Sciatic nerve (tissue), 2 donors: ENCODE results near the gene CALML6. TPM values are rescaled to one million over a fixed set of nuclear protein-coding genes. Genes with fewer than 3 reads are reported as not detected.
A peak's percentile ranks its signal among the peaks of the same experiment; 100 is the strongest.
"Not testable (repeated sequence)": the region's sequence is repeated elsewhere in the genome, so short reads cannot be mapped to it uniquely, and the experiment has no call there.

Experiments
- ATAC-seq: fragments of 200-7000 bp; cut with Tn5 transposase; one replicate; pipeline ENCODE4 v1.9.1; 2020; ENCODE audit warnings: mild to moderate bottlenecking, moderate library complexity
- DNase-seq: peaks from one replicate; pipeline ENCODE4 v3.0.0-alpha.2; 2020; ENCODE audit warnings: low spot score
- intact Hi-C: fragments of 100-400 bp; cut with DNase I; formaldehyde crosslinking; loops from one replicate; pipeline ENCODE4 v1.14.2; 2022
- total RNA-seq: library from RNA; stranded (reverse); fragmentation: NEBNext Ultra II Directional; extraction: Animal tissue kit (Norgen Biotek cat#: 25700); gene quantifications from one replicate; pipeline ENCODE4 v1.2.1, GENCODE V29; 2021
- donor health status: DM: no; HTN: no; CAD: no.
- donor health status: DM: no; HTN: no; CAD: no.

CALML6 gene
- 0.49 TPM for total RNA-seq

- ATAC-seq (no peak), DNase-seq (peak; percentile 61)
- intact Hi-C loops: no loop called here
Measured at GRCh38 chr1:1914971-1915692, at the start of gene CALML6. CALML6 (plus strand) TSS chr1:1915260; CDS start chr1:1915281, 21 bp downstream.

GRCh38 chr1:1867164-1867563 lies 47.9 kb upstream of the CALML6 start:
- DNase-seq (no peak), ATAC-seq (no peak)
- intact Hi-C loops: no loop called here

- intact Hi-C loops: no loop called here
- ATAC-seq (no peak), DNase-seq (no peak)
Measured at GRCh38 chr1:1869469-1869868, 45.6 kb upstream of the CALML6 start.

GRCh38 chr1:1872329-1872994 lies 42.6 kb upstream of the CALML6 start:
- no peak for DNase-seq
- intact Hi-C loops: no loop called here
- no peak for ATAC-seq

- intact Hi-C loops: no loop called here
- DNase-seq (no peak), ATAC-seq (no peak)
Measured at GRCh38 chr1:1873186-1873585, 41.9 kb upstream of the CALML6 start.

- DNase-seq (no peak), ATAC-seq (no peak)
- intact Hi-C loops: no loop called here
Measured at GRCh38 chr1:1874901-1875300, 40.2 kb upstream of the CALML6 start.

GRCh38 chr1:1875932-1876331 lies 39.1 kb upstream of the CALML6 start:
- ATAC-seq (no peak), DNase-seq (no peak)
- intact Hi-C loops: no loop called here

- no peak for ATAC-seq
- intact Hi-C loops: no loop called here
- DNase-seq: no peak
Measured at GRCh38 chr1:1876335-1876930, 38.6 kb upstream of the CALML6 start.

- ATAC-seq: no peak
- intact Hi-C loops: no loop called here
- no peak for DNase-seq
Measured at GRCh38 chr1:1877865-1878436, 37.1 kb upstream of the CALML6 start.

- DNase-seq (no peak), ATAC-seq (no peak)
- intact Hi-C loops: loop anchor here (10.0 kb wide), 1 partner anchor 95 kb away; no protein-coding TSS in a partner anchor
Measured at GRCh38 chr1:1879942-1880341, 35.1 kb upstream of the CALML6 start.

- intact Hi-C loops: loop anchor here (10.0 kb wide), 1 partner anchor 96 kb away; no protein-coding TSS in a partner anchor
- no peak for DNase-seq
- no peak for ATAC-seq
Measured at GRCh38 chr1:1880617-1881312, 34.3 kb upstream of the CALML6 start.

- DNase-seq: no peak
- ATAC-seq: no peak
- intact Hi-C loops: loop anchor here (10.0 kb wide), 1 partner anchor 97 kb away; no protein-coding TSS in a partner anchor
Measured at GRCh38 chr1:1881727-1882126, 33.3 kb upstream of the CALML6 start.

- intact Hi-C loops: loop anchor here (10.0 kb wide), 1 partner anchor 98 kb away; no protein-coding TSS in a partner anchor
- no peak for ATAC-seq
Measured at GRCh38 chr1:1883092-1883873, 31.8 kb upstream of the CALML6 start.

GRCh38 chr1:1883890-1884289 lies 31.2 kb upstream of the CALML6 start:
- intact Hi-C loops: loop anchor here (10.0 kb wide), 1 partner anchor 99 kb away; no protein-coding TSS in a partner anchor
- ATAC-seq, DNase-seq: not testable (repeated sequence)

More at GRCh38 chr1:1883092-1883873, 31.8 kb upstream of the CALML6 start:
- DNase-seq: no peak

- no peak for DNase-seq
- intact Hi-C loops: loop anchor here (10.0 kb wide), 1 partner anchor 104 kb away; no protein-coding TSS in a partner anchor
- ATAC-seq: no peak
Measured at GRCh38 chr1:1889090-1889750, 25.8 kb upstream of the CALML6 start.

GRCh38 chr1:1889847-1890505 lies 25.1 kb upstream of the CALML6 start:
- no peak for ATAC-seq
- peak; percentile 82 for DNase-seq
- intact Hi-C loops: loop anchor here (10.0 kb wide), 1 partner anchor 105 kb away; no protein-coding TSS in a partner anchor
